ENCODE results near the gene ARPC5.

- TF ChIP-seq, protein P1, sequence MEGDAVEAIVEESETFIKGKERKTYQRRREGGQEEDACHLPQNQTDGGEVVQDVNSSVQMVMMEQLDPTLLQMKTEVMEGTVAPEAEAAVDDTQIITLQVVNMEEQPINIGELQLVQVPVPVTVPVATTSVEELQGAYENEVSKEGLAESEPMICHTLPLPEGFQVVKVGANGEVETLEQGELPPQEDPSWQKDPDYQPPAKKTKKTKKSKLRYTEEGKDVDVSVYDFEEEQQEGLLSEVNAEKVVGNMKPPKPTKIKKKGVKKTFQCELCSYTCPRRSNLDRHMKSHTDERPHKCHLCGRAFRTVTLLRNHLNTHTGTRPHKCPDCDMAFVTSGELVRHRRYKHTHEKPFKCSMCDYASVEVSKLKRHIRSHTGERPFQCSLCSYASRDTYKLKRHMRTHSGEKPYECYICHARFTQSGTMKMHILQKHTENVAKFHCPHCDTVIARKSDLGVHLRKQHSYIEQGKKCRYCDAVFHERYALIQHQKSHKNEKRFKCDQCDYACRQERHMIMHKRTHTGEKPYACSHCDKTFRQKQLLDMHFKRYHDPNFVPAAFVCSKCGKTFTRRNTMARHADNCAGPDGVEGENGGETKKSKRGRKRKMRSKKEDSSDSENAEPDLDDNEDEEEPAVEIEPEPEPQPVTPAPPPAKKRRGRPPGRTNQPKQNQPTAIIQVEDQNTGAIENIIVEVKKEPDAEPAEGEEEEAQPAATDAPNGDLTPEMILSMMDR (IDR thresholded peaks at IDR 0.05; ENCODE audit: borderline replicate concordance, extremely low read depth, low read length, poor library complexity, severe bottlenecking), result no peak
- TF ChIP-seq EZH2 (IDR thresholded peaks at IDR 0.05; ENCODE audit: borderline replicate concordance, low read depth, low read length, severe bottlenecking), result no peak
Observed at GRCh38 chr1:183602510-183602909, 33.1 kb downstream of the ARPC5 start.

Data from DND-41 (cell line).